Measurements from ENCODE around the gene UBE2H.

GRCh38 chr7:129908181-129908580 lies 44.6 kb downstream of the UBE2H start:
- TF ChIP-seq CTCF (optimal IDR thresholded peaks at IDR 0.05 in 1 of 3, IDR thresholded peaks at IDR 0.05 in 1 of 3, conservative IDR thresholded peaks at IDR 0.05 in 1 of 3; ENCODE audit: extremely low read depth in 1 of 3, insufficient read depth in 2 of 3, low read length in 3 of 3) (no peak), EZH2 (IDR thresholded peaks at IDR 0.05; ENCODE audit: low read length) (no peak)
